ENCODE measurements around the gene UPF1. TPM values are rescaled to one million over a fixed set of nuclear protein-coding genes. Genes with fewer than 3 reads are reported as not detected.
A peak's percentile ranks its signal among the peaks of the same experiment; 100 is the strongest.

The UPF1 gene
- total and polyA plus RNA-seq, 2 of the 13 experiments (the other 11 are each of a cell fraction or from before 2014, with no cell fraction given) = 16.9 to 41.8 TPM

- TF ChIP-seq ARID5B (CRISPR knock-in tag; IDR thresholded peaks at IDR 0.05) (peak; percentile 9; the same call in 1 of the 2 replicates), RXRA (CRISPR knock-in tag; IDR thresholded peaks at IDR 0.05) (peak; percentile 39; the same call in 1 of the 2 replicates), ZC3H13 (CRISPR knock-in tag; IDR thresholded peaks at IDR 0.05) (no peak), ZNF264 (CRISPR knock-in tag; IDR thresholded peaks at IDR 0.05) (no peak), HIC2 (CRISPR knock-in tag; IDR thresholded peaks at IDR 0.05; ENCODE audit: low read depth) (peak; percentile 45; the same call in 1 of the 2 replicates), GPBP1L1 (CRISPR knock-in tag; IDR thresholded peaks at IDR 0.05) (no peak), ZBTB21 (CRISPR knock-in tag; IDR thresholded peaks at IDR 0.05) (no peak), ZNF570 (CRISPR knock-in tag; IDR thresholded peaks at IDR 0.05; ENCODE audit: borderline replicate concordance) (no peak), ZNF513 (CRISPR knock-in tag; conservative IDR thresholded peaks at IDR 0.05) (no peak), IRF9 (CRISPR knock-in tag; IDR thresholded peaks at IDR 0.05; ENCODE audit: borderline replicate concordance) (peak; percentile 71; the same call in 1 of the 2 replicates), KDM5B (CRISPR knock-in tag; IDR thresholded peaks at IDR 0.05; ENCODE audit: borderline replicate concordance) (no peak; the same call in 1 of the 2 replicates), ZNF768 (CRISPR knock-in tag; IDR thresholded peaks at IDR 0.05) (peak; percentile 64; the same call in 1 of the 2 replicates), FUBP1 (CRISPR knock-in tag; IDR thresholded peaks at IDR 0.05; ENCODE audit: borderline replicate concordance) (no peak), NR2C2 (CRISPR knock-in tag; IDR thresholded peaks at IDR 0.05; ENCODE audit: borderline replicate concordance) (no peak), MYC (CRISPR knock-in tag; IDR thresholded peaks at IDR 0.05; ENCODE audit: borderline replicate concordance) (peak; percentile 77; the same call in 1 of the 2 replicates)
Observed at GRCh38 chr19:18895038-18895823, 63.5 kb downstream of the UPF1 start (continued).

Data from HepG2 (cell line).